K562 (cell line): ENCODE data around the gene ZSCAN21. TPM values are rescaled to one million over a fixed set of nuclear protein-coding genes. Genes with fewer than 3 reads are reported as not detected.

ENCODE experiments used
- BRCA1 ChIP-seq, 2 experiments: fragments of 450-650 bp in 1 of 2; sonication (generic) in 1 of 2; formaldehyde crosslinking in 1 of 2; IDR thresholded peaks; 2 replicates each; pipeline versions ENCODE4 v1.5.0 to v1.6.1; 2017 to 2020; ENCODE audit warnings: mild to moderate bottlenecking in 1 of 2, missing genetic modification reagents in 1 of 2
- CXXC5 ChIP-seq: fragments of 250-450 bp; sonication (Bioruptor Pico); IDR thresholded peaks from 2 replicates; pipeline ENCODE4 v1.8.0; 2022; ENCODE audit warnings: inconsistent platforms, mild to moderate bottlenecking, moderate library complexity
- ETV6 ChIP-seq, 3 experiments: fragments of 150-350 bp in 1 of 3; sonication (generic) in 1 of 3; formaldehyde crosslinking in 1 of 3; IDR thresholded peaks; 2 replicates each; pipeline versions ENCODE4 v1.6.1 to v1.8.0; 2014 to 2022; ENCODE audit warnings: borderline replicate concordance in 2 of 3, low read depth in 2 of 3, antibody characterized with exemption in 1 of 3, low read length in 1 of 3, mild to moderate bottlenecking in 1 of 3, missing genetic modification reagents in 1 of 3
- HIVEP1 ChIP-seq: fragments of 250-450 bp; sonication (Bioruptor Pico); IDR thresholded peaks from 2 replicates; pipeline ENCODE4 v1.4.0; 2020; ENCODE audit warnings: mild to moderate bottlenecking
- HLTF ChIP-seq: fragments of 450-650 bp; IDR thresholded peaks from 2 replicates; pipeline ENCODE4 v1.6.1; 2016
- JUN ChIP-seq, 2 experiments: sonication (generic) in 1 of 2; formaldehyde crosslinking in 1 of 2; IDR thresholded peaks; 2 replicates each; pipeline versions ENCODE4 v1.6.1 to v1.8.0; 2012 to 2022; ENCODE audit warnings: borderline replicate concordance in 2 of 2, mild to moderate bottlenecking in 2 of 2, improper control_type of control experiment in 1 of 2, low read depth in 1 of 2, low read length in 1 of 2, missing genetic modification reagents in 1 of 2
- KLF16 ChIP-seq: IDR thresholded peaks from 2 replicates; pipeline ENCODE4 v1.6.1; 2016; ENCODE audit warnings: antibody characterized with exemption
- MCM7 ChIP-seq, 2 experiments: fragments of 450-650 bp; IDR thresholded peaks; 2 replicates each; pipeline ENCODE4 v1.6.1; 2016 to 2018
- MED1 ChIP-seq: sonication (generic); formaldehyde crosslinking; IDR thresholded peaks from 2 replicates; pipeline ENCODE4 v1.8.1; 2023; ENCODE audit warnings: missing genetic modification reagents, borderline replicate concordance
- NFXL1 ChIP-seq: fragments of 450-650 bp; formaldehyde crosslinking; IDR thresholded peaks from 2 replicates; pipeline ENCODE4 v1.4.0; 2021; ENCODE audit warnings: mild to moderate bottlenecking
- PRDM10 ChIP-seq: fragments of 450-650 bp; IDR thresholded peaks from 2 replicates; pipeline ENCODE4 v1.6.1; 2018; ENCODE audit not compliant: partially characterized antibody
- SIRT6 ChIP-seq: IDR thresholded peaks from one replicate; pipeline ENCODE4 v1.6.1; 2012; ENCODE audit warnings: low read depth, mild to moderate bottlenecking, control low read depth, inconsistent platforms, low read length, moderate library complexity
- SMARCE1 ChIP-seq: fragments of 450-650 bp; IDR thresholded peaks from 2 replicates; pipeline ENCODE4 v1.7.1; 2016; ENCODE audit warnings: mild to moderate bottlenecking
- TFAP4 ChIP-seq: sonication (generic); formaldehyde crosslinking; IDR thresholded peaks from 2 replicates; pipeline ENCODE4 v1.8.0; 2022; ENCODE audit warnings: missing genetic modification reagents, mild to moderate bottlenecking, moderate library complexity, borderline replicate concordance
- XRCC5 ChIP-seq: fragments of 200-400 bp; formaldehyde crosslinking; IDR thresholded peaks from 2 replicates; pipeline ENCODE4 v1.6.1; 2017; ENCODE audit warnings: low read depth, mild to moderate bottlenecking, low read length
- ZNF354B ChIP-seq: fragments of 250-450 bp; sonication (Bioruptor Pico); IDR thresholded peaks from 2 replicates; pipeline ENCODE4 v1.4.0; 2020
- polyA plus RNA-seq, 8 experiments: library from polyadenylated mRNA; depleted of rRNA in 4 of 8; stranded (reverse) in 5 of 8; unstranded in 3 of 8; fragments of >200 nt; fragmentation: Nextera tagmentation in 2 of 8; fragmentation: Illumina TruSeq in 1 of 8; extraction: Ambion mirVana in 2 of 8; extraction: Trizol in 1 of 8; gene quantifications; 2 replicates each; pipeline versions ENCODE4 v1.2.1 to v1.2.3, GENCODE V29; 2011 to 2014; ENCODE audit warnings: inconsistent platforms in 1 of 8, missing spikeins in 1 of 8
- total RNA-seq, 7 experiments: library from RNA; depleted of rRNA in 6 of 7; stranded (reverse); fragments of >200 nt in 6 of 7; fragmentation: Illumina TruSeq in 2 of 7; extraction: Trizol in 2 of 7; gene quantifications; 2 replicates each; pipeline versions ENCODE4 v1.2.1 to v1.2.3, GENCODE V29; 2011 to 2021; ENCODE audit warnings: low replicate concordance in 1 of 7
- TF ChIP-seq, protein P1 (sequence below): sonication (generic); formaldehyde crosslinking; IDR thresholded peaks from 2 replicates; pipeline ENCODE4 v1.9.0; 2022; ENCODE audit warnings: mild to moderate bottlenecking, missing genetic modification reagents
- TF ChIP-seq, protein P2 (sequence below): fragments of 250-450 bp; sonication (Bioruptor Pico); IDR thresholded peaks from 2 replicates; pipeline ENCODE4 v1.8.0; 2021; ENCODE audit warnings: borderline replicate concordance, mild to moderate bottlenecking, moderate library complexity; ENCODE audit not compliant: poor library complexity, severe bottlenecking
- TF ChIP-seq, protein P3 (sequence below): fragments of 450-650 bp; formaldehyde crosslinking; IDR thresholded peaks from 2 replicates; pipeline ENCODE4 v1.4.0; 2020; ENCODE audit warnings: mild to moderate bottlenecking

Gene ZSCAN21
- total and polyA plus RNA-seq, 9 of the 15 experiments (the other 6 are each of a cell fraction or from before 2014, with no cell fraction given) = 5.9 to 15.5 (median 13.2) TPM

DNA sequence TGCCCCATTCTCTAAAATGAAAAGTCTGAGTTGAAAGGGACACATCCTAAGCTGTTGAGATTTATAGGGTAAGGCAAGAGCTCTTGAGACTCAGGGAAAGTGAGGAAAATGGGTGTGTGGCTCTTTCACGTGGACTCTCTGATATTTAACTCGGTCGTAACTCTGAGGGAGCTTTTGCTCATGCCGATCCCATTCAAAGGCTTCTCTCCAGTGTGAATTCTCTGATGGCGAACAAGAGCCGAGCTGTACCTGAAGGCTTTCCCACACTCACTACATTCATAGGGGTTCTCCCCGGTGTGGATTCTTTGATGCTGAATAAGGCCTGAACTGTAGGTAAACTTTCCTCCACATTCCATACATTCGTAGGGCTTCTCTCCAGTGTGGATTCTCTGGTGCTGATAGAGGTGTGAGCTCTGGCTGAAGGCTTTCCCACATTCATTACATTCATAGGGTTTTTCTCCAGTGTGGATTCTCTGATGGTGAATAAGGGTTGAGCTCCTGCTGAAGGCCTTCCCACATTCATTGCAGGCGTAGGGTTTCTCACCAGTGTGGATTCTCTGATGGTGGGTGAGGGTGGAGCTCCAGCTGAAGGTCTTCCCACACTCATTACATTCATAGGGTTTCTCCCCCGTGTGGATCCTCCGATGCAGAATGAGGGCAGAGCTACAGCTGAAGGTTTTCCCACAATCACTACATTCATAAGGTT, 21.6 kb downstream of the ZSCAN21 start (continued):
- no peak for TF ChIP-seq PRDM10
- TF ChIP-seq, protein P1, sequence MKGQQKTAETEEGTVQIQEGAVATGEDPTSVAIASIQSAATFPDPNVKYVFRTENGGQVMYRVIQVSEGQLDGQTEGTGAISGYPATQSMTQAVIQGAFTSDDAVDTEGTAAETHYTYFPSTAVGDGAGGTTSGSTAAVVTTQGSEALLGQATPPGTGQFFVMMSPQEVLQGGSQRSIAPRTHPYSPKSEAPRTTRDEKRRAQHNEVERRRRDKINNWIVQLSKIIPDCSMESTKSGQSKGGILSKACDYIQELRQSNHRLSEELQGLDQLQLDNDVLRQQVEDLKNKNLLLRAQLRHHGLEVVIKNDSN (CRISPR knock-in tag) = no peak
- TF ChIP-seq KLF16 = no peak
- TF ChIP-seq MCM7 (IDR thresholded peaks at IDR 0.05) = no peak
- TF ChIP-seq ZNF354B (CRISPR knock-in tag) = no peak
- no peak for TF ChIP-seq BRCA1 (IDR thresholded peaks at IDR 0.05)
- TF ChIP-seq BRCA1 (CRISPR knock-in tag; IDR thresholded peaks at IDR 0.05) = no peak
- no peak for TF ChIP-seq NFXL1
- TF ChIP-seq CXXC5 (CRISPR knock-in tag) = no peak
- TF ChIP-seq MED1 = no peak
- TF ChIP-seq, protein P2, sequence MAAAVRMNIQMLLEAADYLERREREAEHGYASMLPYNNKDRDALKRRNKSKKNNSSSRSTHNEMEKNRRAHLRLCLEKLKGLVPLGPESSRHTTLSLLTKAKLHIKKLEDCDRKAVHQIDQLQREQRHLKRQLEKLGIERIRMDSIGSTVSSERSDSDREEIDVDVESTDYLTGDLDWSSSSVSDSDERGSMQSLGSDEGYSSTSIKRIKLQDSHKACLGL = no peak
- TF ChIP-seq, protein P3, sequence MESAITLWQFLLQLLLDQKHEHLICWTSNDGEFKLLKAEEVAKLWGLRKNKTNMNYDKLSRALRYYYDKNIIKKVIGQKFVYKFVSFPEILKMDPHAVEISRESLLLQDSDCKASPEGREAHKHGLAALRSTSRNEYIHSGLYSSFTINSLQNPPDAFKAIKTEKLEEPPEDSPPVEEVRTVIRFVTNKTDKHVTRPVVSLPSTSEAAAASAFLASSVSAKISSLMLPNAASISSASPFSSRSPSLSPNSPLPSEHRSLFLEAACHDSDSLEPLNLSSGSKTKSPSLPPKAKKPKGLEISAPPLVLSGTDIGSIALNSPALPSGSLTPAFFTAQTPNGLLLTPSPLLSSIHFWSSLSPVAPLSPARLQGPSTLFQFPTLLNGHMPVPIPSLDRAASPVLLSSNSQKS (CRISPR knock-in tag) = no peak
- TF ChIP-seq TFAP4 = no peak
- no peak for TF ChIP-seq SIRT6
- peak; percentile 35; the same call in 1 of the 2 replicates for TF ChIP-seq JUN (IDR thresholded peaks at IDR 0.05; ENCODE audit: borderline replicate concordance, low read depth, low read length)
- TF ChIP-seq JUN (CRISPR knock-in tag; IDR thresholded peaks at IDR 0.05; ENCODE audit: borderline replicate concordance) = no peak
- TF ChIP-seq ETV6 (IDR thresholded peaks at IDR 0.05; ENCODE audit: borderline replicate concordance in 1 of 2, low read depth in 2 of 2, low read length in 1 of 2) = no peak
- TF ChIP-seq ETV6 (CRISPR knock-in tag; IDR thresholded peaks at IDR 0.05; ENCODE audit: borderline replicate concordance) = no peak
- no peak for TF ChIP-seq SMARCE1
- TF ChIP-seq XRCC5 = no peak
- TF ChIP-seq HIVEP1 (CRISPR knock-in tag) = no peak
- TF ChIP-seq HLTF = no peak
